HUES48 (cell line): ENCODE data around the gene NUMBL.

ENCODE experiments used
- H3K27ac ChIP-seq: one replicate; pipeline ENCODE4 v1.7.0; 2013; ENCODE audit warnings: low read depth, low read length, inconsistent platforms
- H3K27me3 ChIP-seq: 2 replicates; pipeline ENCODE4 v1.6.1; 2013; ENCODE audit warnings: mild to moderate bottlenecking, low read length; ENCODE audit not compliant: control insufficient read depth, insufficient read depth
- H3K36me3 ChIP-seq: 2 replicates; pipeline ENCODE4 v1.6.1; 2013; ENCODE audit warnings: low read length; ENCODE audit not compliant: control insufficient read depth, insufficient read depth
- H3K4me1 ChIP-seq: 2 replicates; pipeline ENCODE4 v1.6.1; 2013; ENCODE audit warnings: mild to moderate bottlenecking, low read length; ENCODE audit not compliant: control insufficient read depth, insufficient read depth
- H3K4me3 ChIP-seq: 2 replicates; pipeline ENCODE4 v1.5.1; 2013; ENCODE audit warnings: mild to moderate bottlenecking, low read depth, low read length
- H3K9ac ChIP-seq: 2 replicates; pipeline ENCODE4 v1.6.1; 2013; ENCODE audit warnings: mild to moderate bottlenecking, low read depth, low read length, moderate library complexity
- H3K9me3 ChIP-seq: 2 replicates; pipeline ENCODE4 v1.6.1; 2013; ENCODE audit warnings: low read length; ENCODE audit not compliant: control insufficient read depth, insufficient read depth

Gene NUMBL

GRCh38 chr19:40724315-40724714 is 33.9 kb upstream of the NUMBL start:
- Histone ChIP-seq H3K9me3 (no peaks in the 10 kb centered on the region), H3K9ac (no peak overlapping the region), H3K4me1 (0 out of 2 replicates have a peak, but pooled peaks cover 1% of the 10 kb centered on the region), H3K4me3 (no peak overlapping the region), H3K27me3 (no peaks in the 10 kb centered on the region), H3K27ac (no peak overlapping the region), H3K36me3 (peaks cover 34% of the 10 kb centered on the region)

- H3K27me3 ChIP-seq: no peaks in the 10 kb centered on the region
- H3K9ac ChIP-seq: no peak overlapping the region
- no peak overlapping the region for H3K27ac ChIP-seq
- H3K36me3 ChIP-seq: peaks cover 29% of the 10 kb centered on the region
- 0 out of 2 replicates have a peak, but pooled peaks cover 2% of the 10 kb centered on the region for H3K4me1 ChIP-seq
- H3K4me3 ChIP-seq: no peak overlapping the region
- H3K9me3 ChIP-seq: no peaks in the 10 kb centered on the region
Observed at GRCh38 chr19:40723661-40724254, 33.3 kb upstream of the NUMBL start.

- Histone ChIP-seq H3K4me1 (peaks cover 8% of the 10 kb centered on the region), H3K27ac (no peak overlapping the region), H3K4me3 (no peak overlapping the region), H3K36me3 (peaks cover 17% of the 10 kb centered on the region), H3K9ac (no peak overlapping the region), H3K9me3 (no peaks in the 10 kb centered on the region), H3K27me3 (no peaks in the 10 kb centered on the region)
Observed at GRCh38 chr19:40721936-40722661, 31.6 kb upstream of the NUMBL start.

GRCh38 chr19:40721140-40721486 is 30.7 kb upstream of the NUMBL start:
- H3K27ac ChIP-seq: no peak overlapping the region
- H3K4me3 ChIP-seq: no peak overlapping the region
- H3K27me3 ChIP-seq: no peaks in the 10 kb centered on the region
- H3K9ac ChIP-seq: no peak overlapping the region
- H3K4me1 ChIP-seq: peaks cover 8% of the 10 kb centered on the region
- no peaks in the 10 kb centered on the region for H3K9me3 ChIP-seq
- H3K36me3 ChIP-seq: peaks cover 12% of the 10 kb centered on the region

- Histone ChIP-seq H3K27me3 (no peaks in the 10 kb centered on the region), H3K27ac (no peak overlapping the region), H3K4me1 (peaks cover 12% of the 10 kb centered on the region), H3K9ac (no peak overlapping the region), H3K9me3 (no peaks in the 10 kb centered on the region), H3K4me3 (peak overlapping the region; percentile 96), H3K36me3 (peaks cover 5% of the 10 kb centered on the region; the same call in 1 of the 2 replicates)
Observed at GRCh38 chr19:40719414-40719894, 29.0 kb upstream of the NUMBL start.

- Histone ChIP-seq H3K4me1 (peaks cover 12% of the 10 kb centered on the region), H3K27ac (peak overlapping the region; percentile 60), H3K27me3 (no peaks in the 10 kb centered on the region)
Observed at GRCh38 chr19:40718774-40719391, 28.4 kb upstream of the NUMBL start.

GRCh38 chr19:40717880-40718773 is 27.7 kb upstream of the NUMBL start:
- Histone ChIP-seq H3K9me3 (no peaks in the 10 kb centered on the region), H3K9ac (peak overlapping the region; percentile 87), H3K4me1 (peaks cover 12% of the 10 kb centered on the region), H3K27ac (peak overlapping the region; percentile 93), H3K4me3 (peak overlapping the region; percentile 96), H3K27me3 (no peaks in the 10 kb centered on the region), H3K36me3 (0 out of 2 replicates have a peak, but pooled peaks cover 1% of the 10 kb centered on the region)

More at GRCh38 chr19:40718774-40719391, 28.4 kb upstream of the NUMBL start:
- H3K9me3 ChIP-seq: no peaks in the 10 kb centered on the region
- peak overlapping the region; percentile 26; the same call in 1 of the 2 replicates for H3K9ac ChIP-seq
- peaks cover 3% of the 10 kb centered on the region; the same call in 1 of the 2 replicates for H3K36me3 ChIP-seq
- H3K4me3 ChIP-seq: peak overlapping the region; percentile 96

GRCh38 chr19:40717325-40717879 is 27.0 kb upstream of the NUMBL start:
- Histone ChIP-seq H3K27ac (peak overlapping the region; percentile 93), H3K27me3 (no peaks in the 10 kb centered on the region), H3K9ac (peak overlapping the region; percentile 87), H3K4me1 (peaks cover 12% of the 10 kb centered on the region), H3K4me3 (peak overlapping the region; percentile 96), H3K9me3 (no peaks in the 10 kb centered on the region), H3K36me3 (peaks cover 8% of the 10 kb centered on the region)

- H3K4me1 ChIP-seq: peaks cover 12% of the 10 kb centered on the region
- H3K9me3 ChIP-seq: no peaks in the 10 kb centered on the region
- H3K9ac ChIP-seq: peak within 1 kb of the TSS; percentile 87
- H3K36me3 ChIP-seq: peaks cover 12% of the 10 kb centered on the region
- peak within 1 kb of the TSS; percentile 93 for H3K27ac ChIP-seq
- H3K4me3 ChIP-seq: peak within 1 kb of the TSS; percentile 96
- H3K27me3 ChIP-seq: no peaks in the 10 kb centered on the region
Observed at GRCh38 chr19:40716482-40717324, 26.3 kb upstream of the NUMBL start, which contains the start of the genes COQ8B and ITPKC. Gene COQ8B (minus strand): TSS chr19:40716886. CDS start chr19:40714632, 2,254 bp downstream. Gene ITPKC (plus strand): TSS chr19:40717112. CDS start chr19:40717136, 24 bp downstream.
